Neural crest cell (in vitro differentiated cells): Measurements from ENCODE around the gene GREM2. TPM values are rescaled to one million over a fixed set of nuclear protein-coding genes. Genes with fewer than 3 reads are reported as not detected.

Source experiments
- DNase-seq: peaks from one replicate; pipeline ENCODE4 v3.0.0; 2021; ENCODE audit warnings: low read depth, mixed read lengths, low spot score
- H3K27ac Mint-ChIP-seq: one replicate; pipeline ENCODE4 v1.8.0; 2021; ENCODE audit warnings: mild to moderate bottlenecking, mixed read lengths; ENCODE audit not compliant: unreplicated experiment
- H3K27me3 Mint-ChIP-seq: 2 replicates; pipeline ENCODE4 v1.8.0; 2021; ENCODE audit warnings: low read depth, mild to moderate bottlenecking, mixed read lengths
- H3K36me3 Mint-ChIP-seq: 2 replicates; pipeline ENCODE4 v1.8.0; 2021; ENCODE audit warnings: low read depth, mild to moderate bottlenecking, mixed read lengths
- H3K4me1 Mint-ChIP-seq: 2 replicates; pipeline ENCODE4 v1.8.0; 2021; ENCODE audit warnings: mixed read lengths
- H3K4me3 Mint-ChIP-seq: one replicate; pipeline ENCODE4 v1.8.0; 2021; ENCODE audit warnings: mild to moderate bottlenecking, mixed read lengths
- H3K9me3 Mint-ChIP-seq: 2 replicates; pipeline ENCODE4 v1.8.0; 2021; ENCODE audit warnings: mixed read lengths
- total RNA-seq: library from RNA; stranded (reverse); gene quantifications from 2 replicates; pipeline ENCODE4 v1.2.1, GENCODE V29; 2021
- TF ChIP-seq, protein P1 (sequence below): fragments of 200-600 bp; sonication (generic); conservative IDR thresholded peaks from 2 replicates; pipeline ENCODE4 v1.5.0; 2021; ENCODE audit warnings: antibody characterized with exemption, mild to moderate bottlenecking

GREM2 gene
- total RNA-seq, 1 donor from 2014 or later = 2.3 TPM

DNA sequence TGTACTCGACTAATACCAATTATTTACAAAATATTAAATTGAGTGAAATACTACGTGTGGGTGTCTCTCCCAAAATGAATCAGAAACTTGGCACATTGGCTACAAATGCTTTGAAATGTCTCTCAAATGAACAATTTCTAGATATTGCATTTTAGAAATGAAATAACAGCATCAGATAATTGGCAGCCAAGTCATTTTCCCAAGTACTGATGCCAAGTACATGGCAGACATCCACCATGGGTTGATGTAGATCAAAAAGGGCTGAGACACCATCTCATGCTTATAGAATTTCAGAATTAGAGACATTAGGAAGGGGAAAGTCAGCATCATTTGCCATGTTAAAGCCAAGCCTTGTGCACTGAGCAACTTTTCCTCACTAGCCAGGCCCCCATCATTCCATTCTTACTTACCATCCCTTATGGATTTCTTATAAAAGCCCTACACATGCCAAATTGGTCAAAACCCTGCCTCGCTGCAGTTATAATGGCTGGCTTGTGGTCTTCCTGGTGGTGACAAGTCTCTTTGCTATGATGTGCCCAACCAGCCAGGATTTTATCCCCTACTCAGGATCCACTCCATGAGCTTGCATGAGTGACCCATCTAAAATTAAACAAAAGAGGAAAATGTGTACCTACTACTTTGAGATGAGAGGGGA, 73.1 kb downstream of the GREM2 start:
- no peak overlapping the region for H3K4me3 Mint-ChIP-seq
- H3K9me3 Mint-ChIP-seq = no peaks in the 10 kb centered on the region
- H3K27ac Mint-ChIP-seq = no peak overlapping the region
- TF ChIP-seq, protein P1, sequence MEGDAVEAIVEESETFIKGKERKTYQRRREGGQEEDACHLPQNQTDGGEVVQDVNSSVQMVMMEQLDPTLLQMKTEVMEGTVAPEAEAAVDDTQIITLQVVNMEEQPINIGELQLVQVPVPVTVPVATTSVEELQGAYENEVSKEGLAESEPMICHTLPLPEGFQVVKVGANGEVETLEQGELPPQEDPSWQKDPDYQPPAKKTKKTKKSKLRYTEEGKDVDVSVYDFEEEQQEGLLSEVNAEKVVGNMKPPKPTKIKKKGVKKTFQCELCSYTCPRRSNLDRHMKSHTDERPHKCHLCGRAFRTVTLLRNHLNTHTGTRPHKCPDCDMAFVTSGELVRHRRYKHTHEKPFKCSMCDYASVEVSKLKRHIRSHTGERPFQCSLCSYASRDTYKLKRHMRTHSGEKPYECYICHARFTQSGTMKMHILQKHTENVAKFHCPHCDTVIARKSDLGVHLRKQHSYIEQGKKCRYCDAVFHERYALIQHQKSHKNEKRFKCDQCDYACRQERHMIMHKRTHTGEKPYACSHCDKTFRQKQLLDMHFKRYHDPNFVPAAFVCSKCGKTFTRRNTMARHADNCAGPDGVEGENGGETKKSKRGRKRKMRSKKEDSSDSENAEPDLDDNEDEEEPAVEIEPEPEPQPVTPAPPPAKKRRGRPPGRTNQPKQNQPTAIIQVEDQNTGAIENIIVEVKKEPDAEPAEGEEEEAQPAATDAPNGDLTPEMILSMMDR = no peak
- H3K27me3 Mint-ChIP-seq = no peaks in the 10 kb centered on the region
- H3K4me1 Mint-ChIP-seq = no peaks in the 10 kb centered on the region
- H3K36me3 Mint-ChIP-seq = no peaks in the 10 kb centered on the region
- DNase-seq = no peak

DNA sequence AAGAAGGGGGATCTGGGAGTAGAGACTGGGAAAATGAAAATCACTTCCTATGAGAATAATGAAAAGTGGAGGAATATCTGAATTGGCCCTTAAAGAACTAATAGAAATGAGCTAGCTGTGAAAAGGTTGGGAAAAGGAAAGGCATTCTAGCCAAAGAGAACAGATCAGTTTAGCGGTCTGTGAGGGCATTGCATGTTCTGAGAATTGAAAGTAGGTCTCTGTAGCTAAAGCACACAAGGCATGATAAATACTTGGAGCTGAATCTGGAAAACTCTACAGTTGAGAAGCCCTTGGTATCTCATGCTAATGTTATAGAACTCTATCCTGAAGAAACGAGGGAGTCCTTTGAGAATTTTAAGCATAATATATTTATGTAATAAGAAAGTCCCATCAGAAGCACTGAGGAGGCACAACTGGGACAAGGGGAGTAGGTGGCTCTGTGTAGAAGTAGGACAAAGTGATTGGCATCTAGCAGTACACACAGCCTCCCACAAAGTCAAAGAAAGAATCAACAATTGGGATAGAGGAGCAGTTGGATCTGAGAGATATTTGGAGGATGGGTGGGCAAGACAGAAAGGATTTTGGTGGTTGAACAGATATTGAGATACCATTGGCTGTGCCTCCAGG, 78.7 kb downstream of the GREM2 start:
- Mint-ChIP-seq H3K9me3 (no peaks in the 10 kb centered on the region), H3K36me3 (no peaks in the 10 kb centered on the region), H3K4me3 (no peak overlapping the region), H3K27ac (no peak overlapping the region), H3K27me3 (no peaks in the 10 kb centered on the region), H3K4me1 (no peaks in the 10 kb centered on the region)
- DNase-seq = no peak
- TF ChIP-seq, protein P1 = no peak

DNA sequence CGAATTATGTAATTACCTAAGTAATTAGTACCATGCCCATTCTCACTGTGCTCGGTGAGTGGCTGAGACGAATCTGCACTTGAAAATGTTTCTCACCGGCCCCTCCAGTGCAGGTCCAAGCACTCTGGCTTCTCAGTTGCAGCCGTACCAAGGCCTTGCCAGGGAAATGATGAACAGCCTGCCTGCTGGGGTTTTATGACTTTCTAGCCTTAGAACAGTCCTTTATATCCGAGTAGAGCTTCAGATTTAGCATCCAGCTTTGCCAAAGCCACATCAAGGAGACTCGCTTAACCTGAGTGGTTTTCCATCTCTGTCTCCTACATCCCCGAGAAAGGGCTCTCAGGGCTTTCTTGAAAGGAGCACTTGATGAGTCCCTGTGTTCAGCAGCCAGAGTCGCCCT, 83.4 kb downstream of the GREM2 start:
- Mint-ChIP-seq H3K9me3 (no peaks in the 10 kb centered on the region), H3K27ac (no peak overlapping the region), H3K36me3 (no peaks in the 10 kb centered on the region), H3K4me1 (no peaks in the 10 kb centered on the region), H3K4me3 (no peak overlapping the region), H3K27me3 (no peaks in the 10 kb centered on the region)
- TF ChIP-seq, protein P1 = no peak
- no peak for DNase-seq

DNA sequence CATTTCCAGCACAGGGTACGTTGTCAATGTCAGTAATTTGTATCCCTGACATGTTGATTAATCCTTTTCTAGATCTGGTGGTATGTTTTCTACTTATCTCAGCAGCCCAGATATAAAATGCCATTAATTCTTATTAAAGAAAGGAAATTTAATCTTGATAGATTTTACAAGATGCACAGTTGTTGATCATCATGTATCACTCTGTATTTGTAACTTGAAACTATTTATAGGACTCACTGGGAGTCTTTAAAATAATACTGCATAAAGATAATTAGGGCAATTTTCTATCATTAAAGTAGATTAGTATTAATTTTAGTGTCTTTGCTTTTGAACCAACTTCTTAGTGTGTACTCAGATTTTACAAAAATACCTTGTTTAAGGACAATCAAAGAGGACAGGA, 84.9 kb downstream of the GREM2 start:
- H3K36me3 Mint-ChIP-seq = no peaks in the 10 kb centered on the region
- no peaks in the 10 kb centered on the region for H3K27me3 Mint-ChIP-seq
- DNase-seq = no peak
- H3K4me1 Mint-ChIP-seq = no peaks in the 10 kb centered on the region
- TF ChIP-seq, protein P1 = no peak
- H3K27ac Mint-ChIP-seq = no peak overlapping the region
- H3K9me3 Mint-ChIP-seq = no peaks in the 10 kb centered on the region
- H3K4me3 Mint-ChIP-seq = no peak overlapping the region

DNA sequence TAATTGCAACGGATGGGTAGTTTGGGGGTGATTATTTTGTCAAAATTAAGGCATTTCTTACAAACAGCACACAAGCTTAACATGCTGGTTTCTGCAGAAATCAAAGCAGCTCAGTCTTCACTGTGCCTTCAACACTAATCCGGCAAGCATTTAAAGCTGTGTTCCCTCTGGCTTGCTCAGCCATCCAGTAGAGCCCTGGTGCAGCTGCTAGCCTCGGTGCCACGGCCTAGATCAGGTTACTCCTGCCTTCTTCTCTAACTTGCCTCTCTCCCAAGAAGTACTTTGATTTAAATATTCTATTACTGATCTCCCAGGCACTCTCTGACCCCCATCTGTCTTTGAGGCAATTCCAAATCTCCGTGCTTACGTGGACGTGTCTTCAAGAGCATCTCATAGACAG, 85.6 kb downstream of the GREM2 start:
- TF ChIP-seq, protein P1 = no peak

More for the DNA sequence above, 85.6 kb downstream of the GREM2 start:
- Mint-ChIP-seq H3K27me3 (no peaks in the 10 kb centered on the region), H3K4me3 (no peak overlapping the region), H3K4me1 (no peaks in the 10 kb centered on the region), H3K36me3 (no peaks in the 10 kb centered on the region), H3K9me3 (no peaks in the 10 kb centered on the region), H3K27ac (no peak overlapping the region)
- no peak for DNase-seq
